HepG2 (cell line): ENCODE data around the gene GRB2. TPM values are rescaled to one million over a fixed set of nuclear protein-coding genes. Genes with fewer than 3 reads are reported as not detected.

ENCODE experiments used
- KIAA2018 ChIP-seq: sonication (generic); formaldehyde crosslinking; IDR thresholded peaks from 2 replicates; pipeline ENCODE4 v1.5.0; 2020; ENCODE audit warnings: mild to moderate bottlenecking, missing genetic modification reagents, borderline replicate concordance
- RARA ChIP-seq: IDR thresholded peaks from 2 replicates; pipeline ENCODE4 v1.6.1; 2016; ENCODE audit warnings: missing genetic modification reagents, missing compliant biosample characterization
- SALL2 ChIP-seq: sonication (generic); formaldehyde crosslinking; IDR thresholded peaks from 2 replicates; pipeline ENCODE4 v1.8.1; 2023; ENCODE audit warnings: mild to moderate bottlenecking, missing genetic modification reagents, inconsistent platforms
- SOX13 ChIP-seq, 3 experiments: fragments of 450-650 bp in 1 of 3; sonication (generic) in 1 of 3; formaldehyde crosslinking in 1 of 3; IDR thresholded peaks in 2 of 3; conservative IDR thresholded peaks in 1 of 3; 2 replicates each; pipeline versions ENCODE4 v1.5.0 to v1.6.1; 2016 to 2020; ENCODE audit warnings: antibody characterized with exemption in 1 of 3, mild to moderate bottlenecking in 1 of 3, missing compliant biosample characterization in 1 of 3, missing genetic modification reagents in 1 of 3, moderate library complexity in 1 of 3
- SSRP1 ChIP-seq: IDR thresholded peaks from 2 replicates; pipeline ENCODE4 v1.6.1; 2016; ENCODE audit warnings: control low read depth
- ZEB1 ChIP-seq: IDR thresholded peaks from 2 replicates; pipeline ENCODE4 v1.6.1; 2012; ENCODE audit warnings: mild to moderate bottlenecking, low read depth, inconsistent platforms; ENCODE audit not compliant: insufficient replicate concordance
- ZNF33A ChIP-seq: sonication (generic); formaldehyde crosslinking; IDR thresholded peaks from 2 replicates; pipeline ENCODE4 v1.5.1; 2020; ENCODE audit warnings: missing genetic modification reagents, mild to moderate bottlenecking, moderate library complexity, borderline replicate concordance
- ZNF549 ChIP-seq: sonication (generic); formaldehyde crosslinking; IDR thresholded peaks from 2 replicates; pipeline ENCODE4 v1.5.0; 2020; ENCODE audit warnings: missing genetic modification reagents
- ZNF652 ChIP-seq: IDR thresholded peaks from 2 replicates; pipeline ENCODE4 v1.6.1; 2016; ENCODE audit warnings: low read depth, borderline replicate concordance
- polyA plus RNA-seq, 8 experiments: library from polyadenylated mRNA; depleted of rRNA in 3 of 8; stranded (reverse) in 7 of 8; unstranded in 1 of 8; fragments of >200 nt; fragmentation: Illumina TruSeq in 4 of 8; extraction: Trizol in 4 of 8; gene quantifications; 2 replicates each; pipeline versions ENCODE4 v1.2.1 to v1.2.3, GENCODE V29; 2011 to 2016; ENCODE audit warnings: low read depth in 4 of 8, missing spikeins in 1 of 8, mixed read lengths in 1 of 8; ENCODE audit not compliant: insufficient read depth in 1 of 8
- total RNA-seq, 5 experiments: library from RNA; depleted of rRNA; stranded (reverse); fragments of >200 nt; fragmentation: Illumina TruSeq; extraction: Trizol; gene quantifications; 2 replicates each; pipeline ENCODE4 v1.2.3, GENCODE V29; 2016; ENCODE audit warnings: low read depth in 1 of 5
- TF ChIP-seq, protein P1 (sequence below), 2 experiments: sonication (generic) in 1 of 2; formaldehyde crosslinking in 1 of 2; IDR thresholded peaks; 2 replicates each; pipeline versions ENCODE4 v1.6.1 to v1.9.0; 2014 to 2022; ENCODE audit warnings: antibody characterized with exemption in 1 of 2, borderline replicate concordance in 1 of 2, inconsistent platforms in 1 of 2, low read depth in 1 of 2, missing genetic modification reagents in 1 of 2
- TF ChIP-seq, protein P2 (sequence below): sonication (generic); formaldehyde crosslinking; IDR thresholded peaks from 2 replicates; pipeline ENCODE4 v1.5.0; 2020; ENCODE audit warnings: missing genetic modification reagents

Gene GRB2
- total and polyA plus RNA-seq, 2 of the 13 experiments (the other 11 are each of a cell fraction or from before 2014, with no cell fraction given): 84.6 to 92.3 TPM

- TF ChIP-seq ZEB1 (peak; percentile 58), SSRP1 (peak; percentile 84), SALL2 (CRISPR knock-in tag) (no peak), KIAA2018 (CRISPR knock-in tag) (no peak; the same call in 1 of the 2 replicates), SOX13 (IDR thresholded peaks at IDR 0.05) (no peak), SOX13 (CRISPR knock-in tag; conservative IDR thresholded peaks at IDR 0.05 in 1 of 2, IDR thresholded peaks at IDR 0.05 in 1 of 2) (no peak), RARA (peak; percentile 5; the same call in 1 of the 2 replicates), ZNF652 (CRISPR knock-in tag) (no peak), ZNF33A (CRISPR knock-in tag) (peak; percentile 77; the same call in 1 of the 2 replicates), ZNF549 (CRISPR knock-in tag) (no peak)
- TF ChIP-seq, protein P1, sequence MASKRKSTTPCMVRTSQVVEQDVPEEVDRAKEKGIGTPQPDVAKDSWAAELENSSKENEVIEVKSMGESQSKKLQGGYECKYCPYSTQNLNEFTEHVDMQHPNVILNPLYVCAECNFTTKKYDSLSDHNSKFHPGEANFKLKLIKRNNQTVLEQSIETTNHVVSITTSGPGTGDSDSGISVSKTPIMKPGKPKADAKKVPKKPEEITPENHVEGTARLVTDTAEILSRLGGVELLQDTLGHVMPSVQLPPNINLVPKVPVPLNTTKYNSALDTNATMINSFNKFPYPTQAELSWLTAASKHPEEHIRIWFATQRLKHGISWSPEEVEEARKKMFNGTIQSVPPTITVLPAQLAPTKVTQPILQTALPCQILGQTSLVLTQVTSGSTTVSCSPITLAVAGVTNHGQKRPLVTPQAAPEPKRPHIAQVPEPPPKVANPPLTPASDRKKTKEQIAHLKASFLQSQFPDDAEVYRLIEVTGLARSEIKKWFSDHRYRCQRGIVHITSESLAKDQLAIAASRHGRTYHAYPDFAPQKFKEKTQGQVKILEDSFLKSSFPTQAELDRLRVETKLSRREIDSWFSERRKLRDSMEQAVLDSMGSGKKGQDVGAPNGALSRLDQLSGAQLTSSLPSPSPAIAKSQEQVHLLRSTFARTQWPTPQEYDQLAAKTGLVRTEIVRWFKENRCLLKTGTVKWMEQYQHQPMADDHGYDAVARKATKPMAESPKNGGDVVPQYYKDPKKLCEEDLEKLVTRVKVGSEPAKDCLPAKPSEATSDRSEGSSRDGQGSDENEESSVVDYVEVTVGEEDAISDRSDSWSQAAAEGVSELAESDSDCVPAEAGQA (IDR thresholded peaks at IDR 0.05; ENCODE audit: low read depth): 0 out of 2 replicates have a peak, but pooled peaks have one; percentile 7
- TF ChIP-seq, protein P1 (CRISPR knock-in tag; IDR thresholded peaks at IDR 0.05; ENCODE audit: borderline replicate concordance): no peak
- TF ChIP-seq, protein P2, sequence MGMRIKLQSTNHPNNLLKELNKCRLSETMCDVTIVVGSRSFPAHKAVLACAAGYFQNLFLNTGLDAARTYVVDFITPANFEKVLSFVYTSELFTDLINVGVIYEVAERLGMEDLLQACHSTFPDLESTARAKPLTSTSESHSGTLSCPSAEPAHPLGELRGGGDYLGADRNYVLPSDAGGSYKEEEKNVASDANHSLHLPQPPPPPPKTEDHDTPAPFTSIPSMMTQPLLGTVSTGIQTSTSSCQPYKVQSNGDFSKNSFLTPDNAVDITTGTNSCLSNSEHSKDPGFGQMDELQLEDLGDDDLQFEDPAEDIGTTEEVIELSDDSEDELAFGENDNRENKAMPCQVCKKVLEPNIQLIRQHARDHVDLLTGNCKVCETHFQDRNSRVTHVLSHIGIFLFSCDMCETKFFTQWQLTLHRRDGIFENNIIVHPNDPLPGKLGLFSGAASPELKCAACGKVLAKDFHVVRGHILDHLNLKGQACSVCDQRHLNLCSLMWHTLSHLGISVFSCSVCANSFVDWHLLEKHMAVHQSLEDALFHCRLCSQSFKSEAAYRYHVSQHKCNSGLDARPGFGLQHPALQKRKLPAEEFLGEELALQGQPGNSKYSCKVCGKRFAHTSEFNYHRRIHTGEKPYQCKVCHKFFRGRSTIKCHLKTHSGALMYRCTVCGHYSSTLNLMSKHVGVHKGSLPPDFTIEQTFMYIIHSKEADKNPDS: no peak
These were observed 135.1 kb downstream of the GRB2 start (continued) for GRCh38 chr17:75270218-75270965.
